Astrocyte (in vitro differentiated cells and primary cell): ENCODE results near the gene ACOX1. TPM values are rescaled to one million over a fixed set of nuclear protein-coding genes. Genes with fewer than 3 reads are reported as not detected.

ENCODE experiments used
- DNase-seq: peaks from one replicate; pipeline ENCODE4 v3.0.0-alpha.2; 2010; ENCODE audit warnings: low read depth
- FAIRE-seq: peaks from 2 replicates; lab custom pipeline; 2011; peaks lifted over from hg19 to GRCh38; lab: Jason Lieb, UNC
- H2AFZ ChIP-seq: 2 replicates; pipeline ENCODE4 v1.6.0; 2012; ENCODE audit warnings: low read depth, low read length, inconsistent platforms
- H3K27ac ChIP-seq: 2 replicates; pipeline ENCODE4 v1.5.1; 2011; ENCODE audit warnings: low read depth, low read length, inconsistent platforms
- H3K27me3 ChIP-seq: 2 replicates; pipeline ENCODE4 v1.6.0; 2011; ENCODE audit warnings: low read length, inconsistent platforms; ENCODE audit not compliant: insufficient read depth
- H3K36me3 ChIP-seq: 2 replicates; pipeline ENCODE4 v1.5.1; 2011; ENCODE audit warnings: low read length, inconsistent platforms; ENCODE audit not compliant: insufficient read depth
- H3K4me1 ChIP-seq: 2 replicates; pipeline ENCODE4 v1.5.1; 2011; ENCODE audit warnings: low read length, inconsistent platforms; ENCODE audit not compliant: insufficient read depth
- H3K4me2 ChIP-seq: 2 replicates; pipeline ENCODE4 v1.6.0; 2012; ENCODE audit warnings: low read length, inconsistent platforms
- H3K4me3 ChIP-seq: 2 replicates; pipeline ENCODE4 v1.5.1; 2011; ENCODE audit warnings: low read depth, mild to moderate bottlenecking, low read length, inconsistent platforms; ENCODE audit not compliant: insufficient read depth
- H3K79me2 ChIP-seq: 2 replicates; pipeline ENCODE4 v1.6.0; 2012; ENCODE audit warnings: mild to moderate bottlenecking, low read length, inconsistent platforms; ENCODE audit not compliant: insufficient read depth
- H3K9ac ChIP-seq: 2 replicates; pipeline ENCODE4 v1.6.0; 2012; ENCODE audit warnings: mild to moderate bottlenecking, low read length, inconsistent platforms
- H3K9me3 ChIP-seq: 2 replicates; pipeline ENCODE4 v1.5.1; 2012; ENCODE audit warnings: low read depth, mild to moderate bottlenecking, low read length, inconsistent platforms; ENCODE audit not compliant: insufficient read depth
- H4K20me1 ChIP-seq: 2 replicates; pipeline ENCODE4 v1.6.0; 2012; ENCODE audit warnings: low read length, inconsistent platforms; ENCODE audit not compliant: insufficient read depth
- H3K27ac Mint-ChIP-seq: one replicate; pipeline ENCODE4 v1.8.0; 2021; ENCODE audit warnings: mild to moderate bottlenecking, mixed read lengths; ENCODE audit not compliant: unreplicated experiment
- H3K27me3 Mint-ChIP-seq: one replicate; pipeline ENCODE4 v1.8.0; 2021; ENCODE audit warnings: low read depth, mixed read lengths; ENCODE audit not compliant: unreplicated experiment
- H3K36me3 Mint-ChIP-seq: one replicate; pipeline ENCODE4 v1.8.0; 2021; ENCODE audit warnings: low read depth, mixed read lengths; ENCODE audit not compliant: unreplicated experiment
- H3K4me1 Mint-ChIP-seq: one replicate; pipeline ENCODE4 v1.8.0; 2021; ENCODE audit warnings: low read depth, mixed read lengths; ENCODE audit not compliant: unreplicated experiment
- H3K4me3 Mint-ChIP-seq: one replicate; pipeline ENCODE4 v1.8.0; 2021; ENCODE audit warnings: mild to moderate bottlenecking, moderate library complexity, mixed read lengths; ENCODE audit not compliant: unreplicated experiment
- H3K9me3 Mint-ChIP-seq: one replicate; pipeline ENCODE4 v1.8.0; 2021; ENCODE audit warnings: mild to moderate bottlenecking, mixed read lengths; ENCODE audit not compliant: unreplicated experiment
- EZH2 ChIP-seq: IDR thresholded peaks from 2 replicates; pipeline ENCODE4 v1.6.1; 2012; ENCODE audit warnings: mild to moderate bottlenecking, low read length, inconsistent platforms; ENCODE audit not compliant: insufficient read depth
- total RNA-seq: library from RNA; stranded (reverse); gene quantifications from 2 replicates; pipeline ENCODE4 v1.2.1, GENCODE V29; 2021
- TF ChIP-seq, protein P1 (sequence below): IDR thresholded peaks from 2 replicates; pipeline ENCODE4 v1.5.1; 2011; ENCODE audit warnings: low read depth, mild to moderate bottlenecking, inconsistent platforms, low read length, moderate library complexity; ENCODE audit not compliant: insufficient read depth

Gene ACOX1
- total RNA-seq, 1 donor from 2014 or later = 61.3 TPM

DNA sequence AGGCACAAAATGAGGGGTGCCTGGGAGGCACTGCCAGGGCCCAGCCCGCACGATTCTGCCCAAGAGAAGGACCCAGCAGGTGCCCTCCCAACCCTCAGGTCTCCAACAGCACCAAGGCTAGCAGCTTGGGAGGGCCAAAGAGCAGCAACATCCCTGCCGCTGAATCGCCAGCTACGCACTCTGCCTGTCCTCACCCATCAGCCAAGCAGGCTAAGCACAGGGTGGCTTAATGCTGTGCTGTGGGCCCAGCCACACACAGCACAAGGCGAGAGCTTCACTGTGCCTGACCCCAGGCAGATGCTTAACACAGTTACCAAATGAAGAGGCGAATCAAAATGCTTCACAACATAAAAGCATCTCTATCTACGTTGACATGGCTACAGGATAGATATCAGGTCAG, 63.7 kb downstream of the ACOX1 start:
- Histone ChIP-seq H3K4me1 (no peaks in the 10 kb centered on the region), H3K9ac (no peak overlapping the region), H3K27ac (no peak overlapping the region), H2AFZ (no peak overlapping the region), H3K4me2 (no peak overlapping the region), H3K79me2 (no peaks in the 10 kb centered on the region), H3K36me3 (no peaks in the 10 kb centered on the region), H4K20me1 (no peaks in the 10 kb centered on the region), H3K4me3 (no peak overlapping the region), H3K9me3 (no peaks in the 10 kb centered on the region), H3K27me3 (no peaks in the 10 kb centered on the region)
- H3K9me3 Mint-ChIP-seq = no peaks in the 10 kb centered on the region
- TF ChIP-seq EZH2 = no peak
- TF ChIP-seq, protein P1, sequence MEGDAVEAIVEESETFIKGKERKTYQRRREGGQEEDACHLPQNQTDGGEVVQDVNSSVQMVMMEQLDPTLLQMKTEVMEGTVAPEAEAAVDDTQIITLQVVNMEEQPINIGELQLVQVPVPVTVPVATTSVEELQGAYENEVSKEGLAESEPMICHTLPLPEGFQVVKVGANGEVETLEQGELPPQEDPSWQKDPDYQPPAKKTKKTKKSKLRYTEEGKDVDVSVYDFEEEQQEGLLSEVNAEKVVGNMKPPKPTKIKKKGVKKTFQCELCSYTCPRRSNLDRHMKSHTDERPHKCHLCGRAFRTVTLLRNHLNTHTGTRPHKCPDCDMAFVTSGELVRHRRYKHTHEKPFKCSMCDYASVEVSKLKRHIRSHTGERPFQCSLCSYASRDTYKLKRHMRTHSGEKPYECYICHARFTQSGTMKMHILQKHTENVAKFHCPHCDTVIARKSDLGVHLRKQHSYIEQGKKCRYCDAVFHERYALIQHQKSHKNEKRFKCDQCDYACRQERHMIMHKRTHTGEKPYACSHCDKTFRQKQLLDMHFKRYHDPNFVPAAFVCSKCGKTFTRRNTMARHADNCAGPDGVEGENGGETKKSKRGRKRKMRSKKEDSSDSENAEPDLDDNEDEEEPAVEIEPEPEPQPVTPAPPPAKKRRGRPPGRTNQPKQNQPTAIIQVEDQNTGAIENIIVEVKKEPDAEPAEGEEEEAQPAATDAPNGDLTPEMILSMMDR = no peak
- no peaks in the 10 kb centered on the region for H3K4me1 Mint-ChIP-seq
- H3K27me3 Mint-ChIP-seq = peaks cover 5% of the 10 kb centered on the region
- DNase-seq (no peak), FAIRE-seq (no peak)
- H3K36me3 Mint-ChIP-seq = peaks cover 7% of the 10 kb centered on the region
- H3K27ac Mint-ChIP-seq = no peak overlapping the region
- H3K4me3 Mint-ChIP-seq = no peak overlapping the region

DNA sequence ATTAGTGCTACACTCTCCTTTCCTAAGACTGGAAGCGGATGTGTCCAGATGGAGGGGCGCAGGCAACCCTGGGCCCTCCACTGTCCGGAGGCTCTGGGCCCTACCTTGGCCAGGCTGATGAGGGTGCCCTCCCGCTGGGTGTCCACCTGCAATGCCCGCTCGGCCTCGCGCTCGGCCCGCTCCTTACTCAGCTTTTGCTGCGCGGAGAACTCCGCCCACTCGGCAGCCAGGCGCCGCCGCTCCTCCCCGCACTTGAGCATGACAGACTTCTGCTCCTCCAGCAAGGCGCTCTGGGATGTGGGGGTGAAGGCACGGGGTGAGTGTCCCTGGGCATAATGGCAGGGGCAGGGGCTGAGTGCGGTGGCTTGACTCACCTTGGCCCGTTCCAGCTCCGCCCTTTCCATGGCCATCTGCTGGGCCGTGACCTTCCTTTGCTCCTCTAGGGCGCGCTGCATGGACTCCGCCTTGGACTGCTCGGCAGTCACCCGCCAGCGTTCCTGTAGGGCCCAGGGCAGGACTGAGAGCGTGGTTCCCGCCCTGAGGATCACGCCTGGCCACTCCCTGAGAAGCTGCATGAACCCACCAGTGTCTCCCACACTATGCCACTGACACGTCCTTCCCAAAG, 64.2 kb downstream of the ACOX1 start:
- Histone ChIP-seq H4K20me1 (no peaks in the 10 kb centered on the region), H3K4me1 (no peaks in the 10 kb centered on the region), H3K4me3 (no peak overlapping the region), H3K9ac (no peak overlapping the region), H3K27me3 (no peaks in the 10 kb centered on the region), H3K4me2 (no peak overlapping the region), H3K27ac (no peak overlapping the region), H3K36me3 (no peaks in the 10 kb centered on the region), H2AFZ (no peak overlapping the region), H3K9me3 (no peaks in the 10 kb centered on the region), H3K79me2 (no peaks in the 10 kb centered on the region)
- DNase-seq = no peak
- TF ChIP-seq, protein P1 = no peak
- TF ChIP-seq EZH2 = no peak
- Mint-ChIP-seq H3K4me1 (no peaks in the 10 kb centered on the region), H3K9me3 (no peaks in the 10 kb centered on the region), H3K36me3 (peaks cover 7% of the 10 kb centered on the region), H3K27ac (peak overlapping the region; percentile 69), H3K4me3 (peak overlapping the region; percentile 34), H3K27me3 (peaks cover 7% of the 10 kb centered on the region)
- FAIRE-seq = no peak

DNA sequence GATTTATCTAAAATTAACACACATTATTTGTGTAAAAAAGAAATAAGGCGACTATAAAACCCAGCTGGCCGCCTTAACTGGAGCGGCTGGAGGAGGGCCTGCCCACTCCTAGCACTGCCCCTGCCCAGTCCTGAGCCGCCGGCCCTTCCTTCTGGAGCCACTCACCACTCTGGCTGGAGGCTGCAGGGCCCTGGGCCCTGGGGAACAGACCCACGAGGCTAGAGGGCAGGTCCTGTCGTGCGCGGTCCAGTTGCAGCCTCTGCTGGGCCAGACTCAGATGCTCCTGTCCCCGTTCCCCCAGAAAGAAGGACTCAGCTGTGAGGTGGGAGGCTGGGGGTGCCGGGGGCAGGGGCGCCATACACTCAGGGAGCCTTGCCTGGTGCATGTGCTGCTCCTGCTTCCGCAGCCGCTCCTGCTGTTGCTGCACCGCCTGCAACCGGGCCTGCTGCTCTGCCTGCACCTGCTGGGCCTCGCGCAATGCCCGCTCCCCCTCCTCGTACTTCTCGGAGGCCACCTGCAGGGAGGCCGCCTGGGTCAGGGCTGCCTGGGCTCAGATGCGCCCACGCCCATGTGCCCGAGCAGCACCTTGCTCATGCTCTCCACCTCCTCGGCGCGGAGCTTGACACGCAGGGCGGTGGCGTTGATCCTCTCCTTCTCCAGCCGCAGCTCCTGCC, 65.3 kb downstream of the ACOX1 start:
- Histone ChIP-seq H3K27ac (no peak overlapping the region), H3K79me2 (no peaks in the 10 kb centered on the region), H3K4me3 (no peak overlapping the region), H3K27me3 (no peaks in the 10 kb centered on the region), H2AFZ (no peak overlapping the region), H3K36me3 (no peaks in the 10 kb centered on the region), H3K4me1 (no peaks in the 10 kb centered on the region), H3K9me3 (no peaks in the 10 kb centered on the region), H4K20me1 (no peaks in the 10 kb centered on the region), H3K4me2 (no peak overlapping the region), H3K9ac (no peak overlapping the region)
- Mint-ChIP-seq H3K27me3 (peaks cover 7% of the 10 kb centered on the region), H3K27ac (no peak overlapping the region), H3K4me1 (no peaks in the 10 kb centered on the region), H3K9me3 (no peaks in the 10 kb centered on the region), H3K4me3 (no peak overlapping the region), H3K36me3 (peaks cover 5% of the 10 kb centered on the region)
- DNase-seq (no peak), FAIRE-seq (no peak)
- TF ChIP-seq, protein P1 = no peak
- TF ChIP-seq EZH2 = no peak
